Measurements from ENCODE around the gene ZNF573.

ZNF573 gene

GRCh38 chr19:37695144-37695899 is 84.1 kb downstream of the ZNF573 start:
- no peak for DNase-seq (ENCODE audit: low spot score)

GRCh38 chr19:37692956-37693620 is 86.3 kb downstream of the ZNF573 start:
- DNase-seq (ENCODE audit: low spot score), result no peak

- DNase-seq (ENCODE audit: low spot score), result peak; percentile 88
Measured at GRCh38 chr19:37691881-37692504, 87.4 kb downstream of the ZNF573 start.
